HepG2 (cell line): Measurements from ENCODE around the gene CFAP46.

Experiments used
- ARNTL ChIP-seq: sonication (generic); formaldehyde crosslinking; IDR thresholded peaks from 2 replicates; pipeline ENCODE4 v1.4.0; 2020; ENCODE audit warnings: mild to moderate bottlenecking, missing genetic modification reagents
- CBFB ChIP-seq: sonication (generic); formaldehyde crosslinking; IDR thresholded peaks from 2 replicates; pipeline ENCODE4 v1.4.0; 2020; ENCODE audit warnings: missing genetic modification reagents
- CTCF ChIP-seq: sonication (generic); formaldehyde crosslinking; IDR thresholded peaks from 2 replicates; pipeline ENCODE4 v1.5.0; 2020; ENCODE audit warnings: mild to moderate bottlenecking, missing genetic modification reagents, moderate library complexity
- EP300 ChIP-seq, 3 experiments: sonication (generic) in 1 of 3; formaldehyde crosslinking in 1 of 3; IDR thresholded peaks; 2 replicates each; pipeline versions ENCODE4 v1.5.1 to v1.6.1; 2011 to 2020; ENCODE audit warnings: low read depth in 2 of 3, low read length in 2 of 3, borderline replicate concordance in 1 of 3, improper control_type of control experiment in 1 of 3, mild to moderate bottlenecking in 1 of 3, missing genetic modification reagents in 1 of 3, moderate library complexity in 1 of 3
- NFIC ChIP-seq: IDR thresholded peaks from 2 replicates; pipeline ENCODE4 v1.6.1; 2012; ENCODE audit warnings: mild to moderate bottlenecking, low read length, inconsistent platforms
- REST ChIP-seq, 2 experiments: IDR thresholded peaks; 2 replicates each; pipeline ENCODE4 v1.6.1; 2011 to 2012; ENCODE audit warnings: low read length in 2 of 2, borderline replicate concordance in 1 of 2, low read depth in 1 of 2, mild to moderate bottlenecking in 1 of 2, moderate library complexity in 1 of 2
- SATB2 ChIP-seq: sonication (generic); formaldehyde crosslinking; IDR thresholded peaks from 2 replicates; pipeline ENCODE4 v1.5.0; 2020; ENCODE audit warnings: missing genetic modification reagents
- TMF1 ChIP-seq: sonication (generic); formaldehyde crosslinking; IDR thresholded peaks from 2 replicates; pipeline ENCODE4 v1.8.1; 2022; ENCODE audit warnings: low read depth, missing genetic modification reagents
- ZBTB39 ChIP-seq: sonication (generic); formaldehyde crosslinking; IDR thresholded peaks from 2 replicates; pipeline ENCODE4 v1.5.0; 2020; ENCODE audit warnings: missing genetic modification reagents
- ZFP36 ChIP-seq: fragments of 150-350 bp; IDR thresholded peaks from 2 replicates; pipeline ENCODE4 v1.6.1; 2018; ENCODE audit warnings: borderline replicate concordance, low read length, low read depth; ENCODE audit not compliant: partially characterized antibody
- ZNF652 ChIP-seq: IDR thresholded peaks from 2 replicates; pipeline ENCODE4 v1.6.1; 2016; ENCODE audit warnings: low read depth, borderline replicate concordance
- ZNF766 ChIP-seq: sonication (generic); formaldehyde crosslinking; IDR thresholded peaks from 2 replicates; pipeline ENCODE4 v1.5.0; 2020; ENCODE audit warnings: missing genetic modification reagents, borderline replicate concordance
- ZNF773 ChIP-seq: sonication (generic); formaldehyde crosslinking; IDR thresholded peaks from 2 replicates; pipeline ENCODE4 v1.4.0; 2020; ENCODE audit warnings: missing genetic modification reagents, borderline replicate concordance

- TF ChIP-seq ZNF773 (CRISPR knock-in tag) (no peak), CBFB (CRISPR knock-in tag) (no peak), REST (IDR thresholded peaks at IDR 0.05; ENCODE audit: borderline replicate concordance in 1 of 2, low read depth in 1 of 2, low read length in 2 of 2) (no peak), ARNTL (CRISPR knock-in tag) (no peak), SATB2 (CRISPR knock-in tag) (no peak), CTCF (CRISPR knock-in tag) (no peak), ZNF652 (CRISPR knock-in tag) (no peak), TMF1 (CRISPR knock-in tag) (no peak), ZFP36 (no peak), ZBTB39 (CRISPR knock-in tag) (no peak), EP300 (IDR thresholded peaks at IDR 0.05; ENCODE audit: low read depth in 2 of 2, low read length in 2 of 2) (no peak), EP300 (CRISPR knock-in tag; IDR thresholded peaks at IDR 0.05; ENCODE audit: borderline replicate concordance) (no peak), ZNF766 (CRISPR knock-in tag) (no peak), NFIC (no peak)
Measured at GRCh38 chr10:132905661-132906060, 36.7 kb downstream of the CFAP46 start.
